ENCODE results near the gene MAP1LC3B.
"Not testable (repeated sequence)": the region's sequence is repeated elsewhere in the genome, so short reads cannot be mapped to it uniquely, and the experiment has no call there.

MAP1LC3B gene

GRCh38 chr16:87360862-87361610 is 31.1 kb upstream of the MAP1LC3B start:
- no peak for DNase-seq (ENCODE audit: low read depth)

- no peak for DNase-seq (ENCODE audit: low read depth)
Observed at GRCh38 chr16:87361916-87362619, 30.1 kb upstream of the MAP1LC3B start.

DNA sequence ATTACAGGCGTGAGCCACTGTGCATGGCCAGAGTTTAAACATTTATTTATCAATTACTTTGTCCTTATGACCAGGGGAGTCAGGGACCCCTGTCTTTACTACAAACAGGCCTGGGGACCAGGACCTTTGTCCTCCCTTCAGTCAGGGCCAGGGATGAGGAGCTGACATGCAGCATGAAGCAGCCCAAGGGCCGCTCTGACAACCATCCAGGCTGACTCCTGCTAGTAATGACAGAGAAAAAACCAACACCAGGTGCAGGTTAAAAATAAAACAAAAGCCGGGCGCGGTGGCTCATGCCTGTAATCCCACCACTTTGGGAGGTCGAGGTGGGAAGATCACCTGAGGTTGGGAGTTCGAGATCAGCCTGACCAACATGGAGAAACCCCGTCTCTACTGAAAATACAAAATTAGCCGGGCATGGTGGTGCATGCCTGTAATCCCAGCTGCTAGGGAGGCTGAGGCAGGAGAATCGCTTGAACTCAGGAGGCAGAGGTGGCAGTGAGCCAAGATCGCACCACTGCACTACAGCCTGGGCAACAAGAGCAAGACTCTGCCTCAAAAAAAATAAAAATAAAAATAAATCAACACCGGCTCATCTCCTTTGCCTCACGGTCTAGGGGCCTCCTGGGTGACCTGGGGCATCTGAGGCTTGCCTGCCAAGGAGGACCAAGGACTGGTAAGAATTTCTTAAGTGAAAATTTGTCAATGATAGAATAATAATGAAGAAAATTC is 29.1 kb upstream of the MAP1LC3B start:
- not testable (repeated sequence) for DNase-seq (ENCODE audit: low read depth)

DNA sequence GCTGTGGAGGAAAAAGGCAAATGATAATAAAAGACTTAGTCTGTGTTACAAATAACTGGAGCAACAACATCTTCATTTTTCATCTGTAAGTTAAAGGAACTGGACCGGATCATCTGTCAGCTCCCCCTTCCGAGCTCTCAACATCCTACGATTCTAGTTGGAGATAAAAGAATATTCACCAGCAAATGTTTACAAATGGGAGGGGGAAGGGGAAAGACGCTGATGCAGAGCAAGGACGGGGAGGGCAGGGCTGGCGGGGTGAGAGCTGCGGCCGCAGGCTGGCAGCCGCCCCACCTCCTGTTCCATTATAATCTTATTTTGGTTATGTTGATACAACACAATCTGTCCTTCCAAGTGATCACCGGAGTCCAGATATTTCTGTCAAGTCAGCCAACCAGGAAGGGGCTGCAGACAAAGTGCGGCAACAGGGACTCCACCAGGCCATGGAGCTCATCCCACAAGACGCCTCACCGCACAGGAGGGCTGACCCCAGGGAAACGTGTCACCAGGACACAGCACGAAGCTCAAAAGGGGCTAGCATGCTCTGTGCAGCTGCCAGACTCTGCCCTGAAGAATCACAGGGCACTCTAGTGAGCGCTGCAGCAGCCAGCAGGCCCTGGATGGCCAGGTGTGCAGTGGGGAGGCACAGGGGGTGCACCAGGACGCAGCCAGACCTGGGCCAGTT is 28.2 kb upstream of the MAP1LC3B start:
- no peak for DNase-seq (ENCODE audit: low read depth)

GRCh38 chr16:87365021-87365713 is 27.0 kb upstream of the MAP1LC3B start:
- DNase-seq (ENCODE audit: low read depth) = no peak

- DNase-seq (ENCODE audit: low read depth) = no peak
Observed at GRCh38 chr16:87366288-87366687, 25.8 kb upstream of the MAP1LC3B start.

GRCh38 chr16:87366930-87367329 is 25.2 kb upstream of the MAP1LC3B start:
- no peak for DNase-seq (ENCODE audit: low read depth)

GRCh38 chr16:87367529-87367928 is 24.6 kb upstream of the MAP1LC3B start:
- no peak for DNase-seq (ENCODE audit: low read depth)

GRCh38 chr16:87368029-87368770 is 23.9 kb upstream of the MAP1LC3B start:
- no peak for DNase-seq (ENCODE audit: low read depth)

DNA sequence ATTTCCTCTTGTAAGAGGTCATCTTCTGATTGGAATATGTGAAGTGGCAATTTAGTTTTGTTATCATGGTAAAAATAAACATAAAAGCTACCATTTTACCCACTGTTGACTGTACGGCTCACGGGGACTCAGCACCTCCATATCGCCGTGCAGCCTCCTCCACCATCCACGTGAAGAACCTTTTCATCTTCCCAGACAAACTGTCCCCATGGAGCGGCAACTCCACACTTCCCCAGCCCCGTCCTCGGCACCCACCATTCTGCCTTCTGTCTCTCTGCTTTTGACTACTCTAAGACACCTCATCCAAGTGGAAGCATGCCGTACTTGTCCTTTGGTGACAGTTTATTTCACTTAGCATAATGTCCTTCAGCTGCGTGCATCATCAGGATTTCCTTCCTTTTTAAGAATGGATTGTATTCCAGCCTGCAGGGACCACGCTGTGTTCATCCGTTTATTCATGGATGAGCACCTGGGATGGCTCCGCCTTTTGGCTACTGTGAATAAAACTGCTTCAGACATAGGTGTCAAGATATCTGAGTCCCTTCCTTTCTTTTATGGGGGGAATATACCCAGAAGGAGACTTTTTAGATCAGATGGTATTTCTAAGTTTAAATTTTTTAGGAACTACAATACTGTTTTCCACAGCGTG is 22.9 kb upstream of the MAP1LC3B start:
- no peak for DNase-seq (ENCODE audit: low read depth)

DNA sequence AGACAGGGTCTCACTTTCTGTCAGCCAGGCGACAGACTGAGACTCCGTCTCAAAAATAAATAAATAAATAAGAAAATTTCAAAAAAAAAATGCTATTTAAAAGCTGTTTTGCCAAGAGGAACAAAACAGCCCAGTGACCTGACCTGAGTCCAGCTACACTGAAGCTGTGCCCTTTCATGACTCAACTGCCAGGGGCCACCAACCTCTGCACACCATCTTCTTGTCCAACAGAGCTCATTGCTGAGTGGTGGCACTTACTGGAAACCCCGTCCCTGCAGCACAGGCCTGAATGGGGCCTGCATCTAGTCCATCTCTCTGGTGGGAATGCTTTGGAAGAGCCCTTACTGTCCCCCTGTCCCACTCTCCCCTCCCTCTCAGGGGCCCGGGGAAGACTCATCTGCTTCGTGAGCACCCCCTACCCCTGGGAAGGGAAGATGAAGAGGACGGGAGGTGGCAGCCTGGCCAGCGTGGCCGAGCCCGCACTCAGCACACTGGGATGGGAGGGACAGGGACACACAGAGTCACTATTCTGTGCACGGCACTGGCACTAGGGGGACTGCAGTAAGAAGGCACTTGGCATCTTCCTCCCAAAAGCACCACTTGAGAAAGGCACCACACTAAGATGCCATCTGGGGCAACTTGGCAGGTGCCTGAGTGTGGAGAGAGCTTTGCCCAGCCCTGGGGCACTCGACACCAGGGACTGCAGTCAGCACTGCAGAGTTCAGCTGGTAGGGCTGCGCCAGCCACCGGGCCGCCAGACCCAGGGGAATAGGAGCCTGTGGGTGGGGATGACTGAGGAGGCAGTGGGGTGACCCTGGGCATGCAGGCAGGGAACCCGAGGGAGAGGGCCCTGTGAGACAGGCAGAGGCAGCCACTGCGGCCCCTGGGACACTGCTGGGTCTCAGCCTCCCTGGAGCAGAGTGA is 22.1 kb upstream of the MAP1LC3B start:
- DNase-seq (ENCODE audit: low read depth) = no peak

GRCh38 chr16:87371261-87371866 is 20.8 kb upstream of the MAP1LC3B start:
- no peak for DNase-seq (ENCODE audit: low read depth)

GRCh38 chr16:87372305-87372704 is 19.8 kb upstream of the MAP1LC3B start:
- DNase-seq (ENCODE audit: low read depth) = no peak

DNA sequence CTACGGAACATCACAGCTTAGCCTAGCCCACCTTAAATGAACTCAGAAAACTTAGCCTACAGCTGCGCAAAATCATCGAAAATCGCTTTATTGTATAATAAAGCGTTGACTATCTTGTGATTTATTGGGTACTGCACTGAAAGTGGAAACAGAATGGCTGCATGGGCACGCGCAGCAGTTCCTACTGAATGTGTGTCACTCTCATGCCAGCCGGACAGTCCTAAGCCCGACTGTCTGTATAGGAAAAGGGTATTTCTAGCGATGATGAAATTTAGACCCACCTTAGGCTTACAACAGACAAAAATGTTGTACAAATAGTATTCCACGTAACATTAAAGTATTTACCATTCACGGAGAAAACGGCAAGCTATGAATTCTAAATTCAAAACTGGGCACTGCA is 17.8 kb upstream of the MAP1LC3B start:
- no peak for DNase-seq (ENCODE audit: low read depth)

DNA sequence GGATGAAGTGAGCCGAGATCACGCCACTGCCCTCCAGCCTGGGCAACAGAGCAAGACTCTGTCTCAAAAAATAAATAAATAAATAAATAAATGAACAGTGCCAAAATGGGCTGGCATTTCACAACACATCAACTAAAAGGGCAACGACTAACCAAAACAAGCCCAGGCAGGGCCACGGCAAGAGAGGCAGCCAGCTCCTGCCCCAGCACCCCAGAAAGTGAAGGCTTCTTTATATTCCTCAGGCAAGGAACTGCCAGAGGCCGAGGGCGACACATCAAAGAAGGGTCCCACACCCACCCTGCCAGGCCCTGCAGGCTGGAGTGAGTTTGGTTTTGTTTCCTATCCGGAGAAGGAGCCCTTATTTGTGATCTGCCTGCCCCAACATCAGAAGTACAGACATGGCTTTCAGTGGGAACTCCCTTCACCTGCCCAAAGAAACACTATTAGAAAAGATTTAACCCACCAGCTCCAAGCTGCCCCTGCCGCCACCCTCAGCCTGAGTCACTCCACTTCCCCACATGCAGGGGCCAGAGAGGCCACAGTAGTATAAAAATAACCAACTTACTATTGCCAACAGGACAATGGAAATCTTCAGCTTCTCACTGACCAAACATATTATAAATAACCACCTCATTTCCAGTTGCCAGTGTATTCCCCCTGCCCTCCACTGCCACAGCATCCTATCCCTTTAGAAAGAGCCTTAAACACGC is 16.6 kb upstream of the MAP1LC3B start:
- no peak for DNase-seq (ENCODE audit: low read depth)

DNA sequence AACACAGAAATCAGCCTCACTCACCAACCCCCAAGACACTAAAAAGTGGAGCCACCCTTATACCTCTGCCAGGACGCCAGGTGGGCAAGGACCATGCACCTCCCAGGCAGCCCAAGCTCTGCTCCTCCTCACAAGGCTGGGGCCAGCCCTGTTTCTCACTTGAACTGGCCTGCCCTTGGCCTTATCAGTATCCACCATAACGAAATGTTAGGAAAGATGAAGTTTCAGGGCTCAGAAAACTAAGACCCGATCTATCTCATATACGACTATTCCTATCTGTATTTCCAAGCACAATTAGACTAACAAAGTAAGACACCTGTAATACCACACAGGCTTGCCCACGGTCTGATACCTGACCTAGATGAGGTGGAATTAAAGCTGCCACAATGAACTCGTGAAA is 15.5 kb upstream of the MAP1LC3B start:
- no peak for DNase-seq (ENCODE audit: low read depth)

GRCh38 chr16:87379312-87379752 is 12.8 kb upstream of the MAP1LC3B start:
- DNase-seq (ENCODE audit: low read depth) = not testable (repeated sequence)

DNA sequence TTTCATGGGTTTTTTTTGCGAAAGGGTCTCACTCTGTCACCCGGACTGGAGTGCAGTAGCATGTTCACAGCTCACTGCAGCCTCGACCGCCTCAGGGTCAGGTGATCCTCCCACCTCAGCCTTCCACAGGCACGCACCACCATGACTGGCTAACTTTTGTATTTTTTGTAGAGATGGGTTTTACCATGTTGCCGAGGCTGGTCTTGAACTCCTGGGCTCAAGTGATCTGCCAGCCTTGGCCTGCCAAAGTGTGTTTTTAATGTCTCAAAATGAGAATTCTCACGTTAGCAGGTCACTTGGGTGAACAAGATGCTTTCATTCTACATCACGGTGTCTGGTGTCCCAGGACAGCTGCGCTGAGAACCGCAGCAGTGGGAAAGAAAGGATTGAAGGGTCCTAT is 11.7 kb upstream of the MAP1LC3B start:
- DNase-seq (ENCODE audit: low read depth) = no peak

Data from stimulated activated CD8-positive, alpha-beta memory T cell treated with anti-CD3 and anti-CD28 coated beads, Interleukin-7, amount 100 ng/mL, for 24 hours (primary cell).